Stimulated activated naive CD4-positive, alpha-beta T cell (primary cell): Measurements from ENCODE around the gene AIFM3.

Experiments used
- DNase-seq, 6 experiments: peaks; one replicate each; lab custom pipeline; 2025; lab: John Stamatoyannopoulos, UW

AIFM3 gene

DNA sequence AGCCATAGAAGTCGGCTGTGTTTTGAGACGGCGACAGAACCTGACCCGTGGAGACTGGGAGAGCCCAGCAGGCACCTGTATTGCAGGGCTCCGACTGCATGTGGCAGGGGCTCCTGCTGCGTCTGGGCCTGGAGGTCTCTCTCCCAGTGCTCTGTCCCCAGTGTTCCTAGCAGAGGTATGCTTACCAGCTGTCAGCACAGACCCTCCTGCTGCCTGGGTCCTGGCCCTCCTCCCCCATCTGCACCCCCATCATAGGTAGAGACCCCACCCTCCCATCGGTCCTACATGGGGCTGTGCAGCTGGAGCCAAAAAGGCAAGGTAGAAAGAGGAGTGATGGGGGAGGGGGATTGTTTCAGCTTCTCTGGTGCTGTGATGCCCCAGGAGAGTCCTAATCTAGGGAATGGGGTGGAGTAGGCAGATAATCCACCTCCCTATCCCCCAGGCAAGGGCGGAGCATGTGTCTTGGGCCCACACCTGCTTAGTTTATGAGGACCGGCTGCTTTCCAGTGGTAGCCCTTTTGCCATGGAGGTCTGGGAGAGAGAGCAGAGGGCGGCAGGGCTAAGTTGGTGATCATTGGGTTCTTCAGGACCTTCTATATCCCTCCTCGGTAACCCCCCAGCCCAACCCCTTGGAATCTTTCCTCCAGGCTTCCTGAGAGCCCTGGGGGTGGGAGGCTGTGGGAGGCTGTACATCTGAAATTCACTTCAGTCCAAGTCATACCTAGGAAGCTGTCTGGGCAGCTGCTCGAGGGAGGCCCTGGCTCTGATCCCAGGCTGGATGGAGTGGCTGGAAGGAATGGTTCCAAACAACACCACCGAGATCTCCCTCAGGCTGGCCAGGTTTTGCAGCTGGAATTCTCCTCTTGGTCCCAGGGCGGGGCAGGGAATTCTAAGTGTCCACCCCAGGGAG lies 60.0 kb downstream of the AIFM3 start:
- DNase-seq: no peak

DNA sequence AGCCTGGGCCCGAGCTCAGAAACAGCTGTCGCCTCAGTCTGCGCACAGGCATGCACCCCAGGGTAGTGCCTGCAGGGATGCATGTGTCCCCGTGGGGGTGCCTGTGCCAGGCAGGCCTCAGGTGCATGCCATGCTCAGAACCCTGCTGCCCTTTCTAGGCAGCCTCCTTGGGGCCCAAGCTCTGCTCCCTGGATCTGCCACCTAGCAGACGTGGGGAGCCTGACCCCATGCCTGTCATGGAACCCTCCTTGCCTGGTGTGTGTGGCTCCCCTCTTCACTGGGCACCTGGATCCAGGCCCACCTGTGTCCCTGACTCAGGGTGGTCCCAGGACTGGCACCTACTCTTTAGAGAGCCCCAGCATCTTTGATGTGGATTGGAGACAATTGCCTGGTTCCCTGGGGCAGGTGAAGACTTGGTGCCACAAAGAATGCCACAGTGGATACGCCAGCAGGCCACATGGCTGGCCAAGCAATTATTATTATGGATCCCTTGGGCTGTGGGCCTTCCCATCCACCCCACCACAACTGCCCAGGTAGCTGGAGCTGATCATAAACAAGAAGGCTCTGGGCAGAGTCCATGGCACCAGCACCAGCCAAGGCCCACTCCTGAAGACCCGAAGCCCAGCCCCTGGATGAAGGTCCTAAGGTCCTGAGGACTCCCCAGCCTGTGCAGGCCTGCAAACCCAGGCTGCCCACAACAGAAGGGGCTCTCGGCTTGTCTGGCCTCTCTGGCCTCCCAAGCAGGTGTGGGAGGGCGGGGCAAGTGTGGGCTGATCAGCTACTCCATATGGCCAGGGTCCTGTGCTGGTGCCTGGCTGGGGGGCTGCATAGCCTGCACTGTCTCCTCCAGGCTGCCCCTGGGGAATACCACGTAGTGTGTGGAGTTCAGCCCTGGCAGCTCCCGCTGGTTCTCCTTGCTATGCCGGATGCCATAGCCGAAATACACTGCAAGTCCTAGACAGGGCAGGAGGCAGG lies 61.5 kb downstream of the AIFM3 start:
- no peak for DNase-seq

DNA sequence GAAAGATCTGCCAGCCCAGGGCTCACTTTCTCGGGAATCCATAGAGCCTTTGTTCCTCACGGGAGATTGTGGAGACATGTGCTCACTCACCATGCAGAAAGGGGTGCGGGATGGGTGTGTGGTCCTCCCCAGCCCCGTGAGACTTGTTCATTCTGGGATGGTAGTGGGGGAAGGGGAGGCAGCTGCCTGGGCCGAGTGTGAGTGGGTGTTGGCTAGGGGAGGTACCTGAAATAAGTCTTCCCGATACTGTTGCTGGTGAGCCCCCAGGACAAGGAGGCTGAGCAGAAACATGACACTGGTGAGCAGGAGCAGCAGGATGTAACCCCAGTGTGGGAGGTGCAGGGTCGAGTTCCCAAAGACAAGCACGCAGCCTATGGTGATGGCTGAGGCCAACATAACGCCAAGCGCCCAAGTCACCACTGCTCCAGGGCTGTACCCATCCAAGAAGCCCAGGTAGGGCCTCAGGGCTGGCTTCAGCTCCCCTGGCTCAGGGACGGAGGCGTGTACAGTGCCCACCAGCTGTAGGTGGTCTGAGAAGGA lies 62.5 kb downstream of the AIFM3 start:
- no peak for DNase-seq

- no peak for DNase-seq
Measured at GRCh38 chr22:21030032-21030431, 63.0 kb downstream of the AIFM3 start.
